Neural cell (in vitro differentiated cells): ENCODE results near the gene LRRC72. TPM values are rescaled to one million over a fixed set of nuclear protein-coding genes. Genes with fewer than 3 reads are reported as not detected.

Experiments
- H2AFZ ChIP-seq: fragments of 200-600, 300-800 bp; sonication (generic), shearing (Covaris generic); 2 replicates; pipeline ENCODE4 v1.6.0; 2014; ENCODE audit warnings: low read depth, mild to moderate bottlenecking, antibody characterized with exemption, low read length, moderate library complexity
- H3F3A ChIP-seq: fragments of 200-600 bp; shearing (Covaris generic); 2 replicates; pipeline ENCODE4 v1.6.1; 2016; ENCODE audit warnings: mild to moderate bottlenecking, moderate library complexity, mixed read lengths, antibody characterized with exemption, low read length; ENCODE audit not compliant: insufficient read depth, poor library complexity, severe bottlenecking
- H3K27ac ChIP-seq: fragments of 200-600, 300-800 bp; sonication (generic), shearing (Covaris generic); 2 replicates; pipeline ENCODE4 v1.5.1; 2014; ENCODE audit warnings: mild to moderate bottlenecking, low read length, moderate library complexity
- H3K27me3 ChIP-seq: fragments of 300-800, 200-600 bp; sonication (generic), shearing (Covaris generic); 2 replicates; pipeline ENCODE4 v1.6.0; 2014; ENCODE audit warnings: mild to moderate bottlenecking, low read depth, low read length, moderate library complexity; ENCODE audit not compliant: insufficient read depth
- H3K36me3 ChIP-seq: fragments of 300-800, 200-600 bp; sonication (generic), shearing (Covaris generic); 2 replicates; pipeline ENCODE4 v1.5.1; 2014; ENCODE audit warnings: mild to moderate bottlenecking, antibody characterized with exemption, low read length, moderate library complexity; ENCODE audit not compliant: insufficient read depth
- H3K4me2 ChIP-seq: fragments of 300-800, 200-600 bp; sonication (generic), shearing (Covaris generic); 2 replicates; pipeline ENCODE4 v1.6.0; 2014; ENCODE audit warnings: mild to moderate bottlenecking, low read length
- H3K4me3 ChIP-seq: fragments of 300-800, 200-600 bp; sonication (generic), shearing (Covaris generic); 2 replicates; pipeline ENCODE4 v1.5.1; 2014; ENCODE audit warnings: mild to moderate bottlenecking, low read length, moderate library complexity
- H3K79me2 ChIP-seq: fragments of 200-600 bp; shearing (Covaris generic); replicated peaks from 2 replicates; pipeline ENCODE4 v1.6.0; 2014; ENCODE audit warnings: mild to moderate bottlenecking, low read length, moderate library complexity; ENCODE audit not compliant: insufficient read depth
- H3K9ac ChIP-seq: fragments of 300-800, 200-600 bp; sonication (generic), shearing (Covaris generic); 2 replicates; pipeline ENCODE4 v1.6.1; 2016; ENCODE audit warnings: mild to moderate bottlenecking, low read length, mixed read lengths
- H3K9me2 ChIP-seq: fragments of 200-600 bp; shearing (Covaris generic); 2 replicates; pipeline ENCODE4 v1.6.1; 2016; ENCODE audit warnings: mild to moderate bottlenecking, low read length, mixed read lengths; ENCODE audit not compliant: insufficient read depth
- H3K9me3 ChIP-seq: fragments of 200-600, 300-800 bp; sonication (generic), shearing (Covaris generic); 2 replicates; pipeline ENCODE4 v1.6.1; 2016; ENCODE audit warnings: mild to moderate bottlenecking, mixed run types, low read length, moderate library complexity, mixed read lengths
- H4K20me1 ChIP-seq: fragments of 200-600 bp; shearing (Covaris generic); 2 replicates; pipeline ENCODE4 v1.6.1; 2016; ENCODE audit warnings: mild to moderate bottlenecking, mixed run types; ENCODE audit not compliant: insufficient read depth
- EP300 ChIP-seq: fragments of 450-650 bp; conservative IDR thresholded peaks from 2 replicates; pipeline ENCODE4 v1.6.1; 2014; ENCODE audit warnings: antibody characterized with exemption, mild to moderate bottlenecking, moderate library complexity; ENCODE audit not compliant: poor library complexity, severe bottlenecking
- EZH2 ChIP-seq: fragments of 200-600, 300-800 bp; shearing (Covaris generic), sonication (generic); IDR thresholded peaks from 2 replicates; pipeline ENCODE4 v1.6.1; 2014; ENCODE audit warnings: antibody characterized with exemption, low read length, borderline replicate concordance, mild to moderate bottlenecking; ENCODE audit not compliant: insufficient read depth, poor library complexity, severe bottlenecking
- MXI1 ChIP-seq: fragments of 450-650 bp; conservative IDR thresholded peaks from 2 replicates; pipeline ENCODE4 v1.6.1; 2014; ENCODE audit warnings: antibody characterized with exemption, mild to moderate bottlenecking; ENCODE audit not compliant: poor library complexity, severe bottlenecking
- POLR2AphosphoS5 ChIP-seq: IDR thresholded peaks from 2 replicates; pipeline ENCODE4 v1.6.1; 2012
- RAD21 ChIP-seq: fragments of 450-650 bp; conservative IDR thresholded peaks from 2 replicates; pipeline ENCODE4 v1.6.1; 2014; ENCODE audit warnings: antibody characterized with exemption, mild to moderate bottlenecking, moderate library complexity
- SMC3 ChIP-seq: fragments of 450-650 bp; conservative IDR thresholded peaks from 2 replicates; pipeline ENCODE4 v1.6.1; 2014; ENCODE audit warnings: antibody characterized with exemption, mild to moderate bottlenecking, moderate library complexity; ENCODE audit not compliant: poor library complexity
- TAF1 ChIP-seq: IDR thresholded peaks from 2 replicates; pipeline ENCODE4 v1.6.1; 2012; ENCODE audit warnings: low read depth
- polyA plus RNA-seq: library from polyadenylated mRNA; depleted of rRNA; stranded (reverse); fragments of >200 nt; gene quantifications from 2 replicates; pipeline ENCODE4 v1.2.3, GENCODE V29; 2014
- TF ChIP-seq, protein P1 (sequence below): IDR thresholded peaks from 2 replicates; pipeline ENCODE4 v1.6.1; 2012; ENCODE audit warnings: borderline replicate concordance
- TF ChIP-seq, protein P2 (sequence below): fragments of 450-650 bp; IDR thresholded peaks from 2 replicates; pipeline ENCODE4 v1.5.1; 2014; ENCODE audit warnings: antibody characterized with exemption, mild to moderate bottlenecking, moderate library complexity; ENCODE audit not compliant: poor library complexity, severe bottlenecking

LRRC72 gene
- polyA plus RNA-seq, 1 donor from 2014 or later: not detected

DNA sequence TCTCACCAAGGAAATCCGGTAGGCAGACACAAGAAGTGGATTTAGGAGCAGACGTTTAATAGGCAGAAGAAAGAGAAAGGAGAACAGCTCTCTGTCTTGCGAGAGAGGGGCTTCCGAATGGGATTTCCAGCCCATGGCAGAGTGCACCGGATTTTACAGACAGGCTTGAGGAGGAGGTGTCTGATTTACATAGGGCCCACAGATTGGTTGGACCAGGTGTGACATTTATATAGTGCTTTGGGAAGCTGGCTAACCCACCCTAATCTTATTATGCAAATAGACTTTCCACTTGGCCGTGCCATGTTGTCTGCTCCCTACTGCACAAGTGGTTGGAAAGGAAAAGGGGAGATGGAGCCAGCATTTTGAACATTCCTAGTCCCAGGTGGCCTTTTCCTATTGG is 61.2 kb downstream of the LRRC72 start:
- H3K9me3 ChIP-seq: no peaks in the 10 kb centered on the region
- no peak overlapping the region for H3K4me3 ChIP-seq
- no peak overlapping the region for H3K9ac ChIP-seq
- H3K27me3 ChIP-seq: no peaks in the 10 kb centered on the region
- no peak overlapping the region for H2AFZ ChIP-seq
- no peak overlapping the region for H3K4me2 ChIP-seq
- no peaks in the 10 kb centered on the region for H3K9me2 ChIP-seq
- no peaks in the 10 kb centered on the region for H4K20me1 ChIP-seq
- H3K36me3 ChIP-seq: no peaks in the 10 kb centered on the region
- no peaks in the 10 kb centered on the region for H3F3A ChIP-seq
- TF ChIP-seq MXI1 (no peak), RAD21 (no peak), EZH2 (no peak), TAF1 (no peak), EP300 (no peak), POLR2AphosphoS5 (no peak), SMC3 (no peak)
- TF ChIP-seq, protein P1, sequence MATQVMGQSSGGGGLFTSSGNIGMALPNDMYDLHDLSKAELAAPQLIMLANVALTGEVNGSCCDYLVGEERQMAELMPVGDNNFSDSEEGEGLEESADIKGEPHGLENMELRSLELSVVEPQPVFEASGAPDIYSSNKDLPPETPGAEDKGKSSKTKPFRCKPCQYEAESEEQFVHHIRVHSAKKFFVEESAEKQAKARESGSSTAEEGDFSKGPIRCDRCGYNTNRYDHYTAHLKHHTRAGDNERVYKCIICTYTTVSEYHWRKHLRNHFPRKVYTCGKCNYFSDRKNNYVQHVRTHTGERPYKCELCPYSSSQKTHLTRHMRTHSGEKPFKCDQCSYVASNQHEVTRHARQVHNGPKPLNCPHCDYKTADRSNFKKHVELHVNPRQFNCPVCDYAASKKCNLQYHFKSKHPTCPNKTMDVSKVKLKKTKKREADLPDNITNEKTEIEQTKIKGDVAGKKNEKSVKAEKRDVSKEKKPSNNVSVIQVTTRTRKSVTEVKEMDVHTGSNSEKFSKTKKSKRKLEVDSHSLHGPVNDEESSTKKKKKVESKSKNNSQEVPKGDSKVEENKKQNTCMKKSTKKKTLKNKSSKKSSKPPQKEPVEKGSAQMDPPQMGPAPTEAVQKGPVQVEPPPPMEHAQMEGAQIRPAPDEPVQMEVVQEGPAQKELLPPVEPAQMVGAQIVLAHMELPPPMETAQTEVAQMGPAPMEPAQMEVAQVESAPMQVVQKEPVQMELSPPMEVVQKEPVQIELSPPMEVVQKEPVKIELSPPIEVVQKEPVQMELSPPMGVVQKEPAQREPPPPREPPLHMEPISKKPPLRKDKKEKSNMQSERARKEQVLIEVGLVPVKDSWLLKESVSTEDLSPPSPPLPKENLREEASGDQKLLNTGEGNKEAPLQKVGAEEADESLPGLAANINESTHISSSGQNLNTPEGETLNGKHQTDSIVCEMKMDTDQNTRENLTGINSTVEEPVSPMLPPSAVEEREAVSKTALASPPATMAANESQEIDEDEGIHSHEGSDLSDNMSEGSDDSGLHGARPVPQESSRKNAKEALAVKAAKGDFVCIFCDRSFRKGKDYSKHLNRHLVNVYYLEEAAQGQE: no peak
- TF ChIP-seq, protein P2, sequence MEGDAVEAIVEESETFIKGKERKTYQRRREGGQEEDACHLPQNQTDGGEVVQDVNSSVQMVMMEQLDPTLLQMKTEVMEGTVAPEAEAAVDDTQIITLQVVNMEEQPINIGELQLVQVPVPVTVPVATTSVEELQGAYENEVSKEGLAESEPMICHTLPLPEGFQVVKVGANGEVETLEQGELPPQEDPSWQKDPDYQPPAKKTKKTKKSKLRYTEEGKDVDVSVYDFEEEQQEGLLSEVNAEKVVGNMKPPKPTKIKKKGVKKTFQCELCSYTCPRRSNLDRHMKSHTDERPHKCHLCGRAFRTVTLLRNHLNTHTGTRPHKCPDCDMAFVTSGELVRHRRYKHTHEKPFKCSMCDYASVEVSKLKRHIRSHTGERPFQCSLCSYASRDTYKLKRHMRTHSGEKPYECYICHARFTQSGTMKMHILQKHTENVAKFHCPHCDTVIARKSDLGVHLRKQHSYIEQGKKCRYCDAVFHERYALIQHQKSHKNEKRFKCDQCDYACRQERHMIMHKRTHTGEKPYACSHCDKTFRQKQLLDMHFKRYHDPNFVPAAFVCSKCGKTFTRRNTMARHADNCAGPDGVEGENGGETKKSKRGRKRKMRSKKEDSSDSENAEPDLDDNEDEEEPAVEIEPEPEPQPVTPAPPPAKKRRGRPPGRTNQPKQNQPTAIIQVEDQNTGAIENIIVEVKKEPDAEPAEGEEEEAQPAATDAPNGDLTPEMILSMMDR: no peak
- H3K27ac ChIP-seq: no peak overlapping the region
- no peaks in the 10 kb centered on the region for H3K79me2 ChIP-seq

DNA sequence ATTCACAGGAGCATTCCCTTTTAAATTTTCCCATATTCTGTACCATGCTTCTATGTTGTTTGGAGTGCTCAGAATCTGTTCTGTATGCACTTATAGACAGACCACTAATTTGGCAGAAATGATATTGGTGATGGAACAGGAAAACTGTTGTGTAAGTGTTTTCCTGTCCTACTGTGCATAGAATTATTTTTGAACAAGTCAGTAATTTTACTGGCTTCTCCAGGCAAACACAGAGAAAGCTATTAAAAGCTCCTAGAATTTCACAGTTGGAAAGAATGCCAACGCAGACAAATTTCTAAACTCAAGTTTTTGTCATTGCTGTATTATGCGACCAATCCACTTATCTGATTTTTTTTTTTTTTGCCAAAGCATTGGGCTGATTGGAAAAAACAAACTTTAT is 63.3 kb downstream of the LRRC72 start:
- Histone ChIP-seq H3F3A (no peaks in the 10 kb centered on the region), H3K9ac (no peak overlapping the region), H3K9me3 (no peaks in the 10 kb centered on the region), H3K27me3 (no peaks in the 10 kb centered on the region), H3K27ac (no peak overlapping the region), H3K4me2 (no peak overlapping the region), H3K9me2 (no peaks in the 10 kb centered on the region), H4K20me1 (no peaks in the 10 kb centered on the region), H3K79me2 (no peaks in the 10 kb centered on the region), H3K36me3 (no peaks in the 10 kb centered on the region), H2AFZ (no peak overlapping the region), H3K4me3 (no peak overlapping the region)
- TF ChIP-seq MXI1 (no peak), RAD21 (no peak), SMC3 (no peak), EP300 (no peak), POLR2AphosphoS5 (no peak)
- TF ChIP-seq, protein P2: no peak
- TF ChIP-seq, protein P1: no peak
